ENCODE data around the gene HS3ST4. TPM values are rescaled to one million over a fixed set of nuclear protein-coding genes. Genes with fewer than 3 reads are reported as not detected.

Gene HS3ST4
- total RNA-seq, 1 donor from 2014 or later, result 1.1 TPM

DNA sequence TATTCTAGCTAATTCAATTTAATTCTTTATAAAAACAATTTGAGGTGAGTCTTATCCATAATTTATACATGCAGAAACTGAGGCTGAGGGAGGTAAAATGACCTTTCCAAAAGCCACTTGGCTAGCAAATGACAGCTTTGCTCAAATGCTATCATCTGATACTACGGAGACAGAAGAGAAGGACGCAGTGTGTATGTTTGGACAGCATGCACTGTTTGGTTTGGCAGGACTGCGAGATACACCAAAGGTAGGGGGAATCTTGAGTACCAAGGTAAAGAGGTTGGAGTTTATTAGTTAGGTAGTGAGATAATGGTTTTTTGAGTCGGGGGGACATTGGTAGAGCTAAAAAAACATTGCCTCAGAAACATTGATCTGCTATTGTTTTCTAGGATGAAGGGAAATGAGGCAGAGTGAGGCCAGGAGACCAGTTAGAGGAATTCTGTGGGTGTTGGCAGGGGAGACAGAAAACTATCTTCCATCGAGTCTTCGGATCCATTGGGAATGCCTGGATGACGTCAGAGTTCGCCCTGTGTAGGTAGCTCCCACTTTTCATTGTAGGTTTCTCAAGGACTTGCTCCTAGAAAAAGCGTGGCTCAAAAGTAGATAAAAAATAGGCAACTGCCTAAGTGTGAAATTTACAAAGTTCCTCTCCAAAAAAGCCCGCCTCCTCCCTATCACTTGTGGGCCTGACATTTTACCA, 2.5 kb upstream of the HS3ST4 start:
- H3K36me3 Mint-ChIP-seq (ENCODE audit: unreplicated experiment), result no peaks in the 10 kb centered on the region
- H3K4me3 Mint-ChIP-seq (ENCODE audit: unreplicated experiment), result no peak overlapping the region
- H3K4me1 Mint-ChIP-seq (ENCODE audit: low read depth, unreplicated experiment), result peaks cover 7% of the 10 kb centered on the region
- no peak for TF ChIP-seq CTCF (IDR thresholded peaks at IDR 0.05; ENCODE audit: partially characterized antibody, unreplicated experiment)
- no peak for DNase-seq
- H3K27ac Mint-ChIP-seq (ENCODE audit: unreplicated experiment), result no peak overlapping the region
- peaks cover 7% of the 10 kb centered on the region for H3K9me3 Mint-ChIP-seq (ENCODE audit: unreplicated experiment)
- peaks cover 12% of the 10 kb centered on the region for H3K27me3 Mint-ChIP-seq (ENCODE audit: unreplicated experiment)

DNA sequence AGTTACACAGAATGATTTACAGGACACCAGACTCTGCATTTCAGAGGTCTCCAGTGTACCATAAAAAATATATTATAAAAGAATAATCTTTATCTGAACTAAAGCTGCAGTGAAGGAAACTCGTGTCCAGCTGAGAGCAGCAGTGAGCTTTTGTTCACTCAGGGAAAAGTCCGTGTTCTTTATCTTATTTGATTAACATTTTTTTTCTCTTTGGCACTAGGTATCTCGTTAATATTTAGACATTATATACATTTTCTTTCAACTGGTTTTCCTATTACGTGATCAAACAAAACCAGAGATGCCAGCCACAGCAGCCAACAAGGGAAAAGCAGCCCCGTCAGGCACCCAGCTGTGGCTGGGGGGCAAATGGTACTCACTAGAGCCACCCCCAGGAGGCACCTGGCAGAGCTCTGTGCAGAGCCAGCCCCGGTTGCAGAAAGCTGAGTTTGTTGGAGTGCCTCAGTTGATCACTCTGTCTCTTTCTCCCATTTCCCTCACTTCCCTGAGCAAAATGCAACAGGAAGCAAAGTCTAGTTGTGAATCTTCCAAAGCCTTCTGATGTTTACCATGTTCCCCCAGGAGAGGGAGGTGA, 1.1 kb upstream of the HS3ST4 start:
- H3K4me3 Mint-ChIP-seq (ENCODE audit: unreplicated experiment), result peak overlapping the region; percentile 79
- H3K36me3 Mint-ChIP-seq (ENCODE audit: unreplicated experiment), result no peaks in the 10 kb centered on the region
- no peak for DNase-seq
- H3K9me3 Mint-ChIP-seq (ENCODE audit: unreplicated experiment), result peaks cover 7% of the 10 kb centered on the region
- TF ChIP-seq CTCF (IDR thresholded peaks at IDR 0.05; ENCODE audit: partially characterized antibody, unreplicated experiment), result no peak
- peaks cover 9% of the 10 kb centered on the region for H3K4me1 Mint-ChIP-seq (ENCODE audit: low read depth, unreplicated experiment)
- H3K27ac Mint-ChIP-seq (ENCODE audit: unreplicated experiment), result no peak overlapping the region
- peaks cover 14% of the 10 kb centered on the region for H3K27me3 Mint-ChIP-seq (ENCODE audit: unreplicated experiment)

GRCh38 chr16:25692351-25692741, 587 bp downstream of the HS3ST4 start:
- Mint-ChIP-seq H3K36me3 (ENCODE audit: unreplicated experiment) (no peaks in the 10 kb centered on the region), H3K4me1 (ENCODE audit: low read depth, unreplicated experiment) (peaks cover 9% of the 10 kb centered on the region), H3K9me3 (ENCODE audit: unreplicated experiment) (peaks cover 10% of the 10 kb centered on the region), H3K27ac (ENCODE audit: unreplicated experiment) (no peak overlapping the region), H3K27me3 (ENCODE audit: unreplicated experiment) (peaks cover 16% of the 10 kb centered on the region), H3K4me3 (ENCODE audit: unreplicated experiment) (no peak overlapping the region)
- DNase-seq, result peak; percentile 36
- no peak for TF ChIP-seq CTCF (IDR thresholded peaks at IDR 0.05; ENCODE audit: partially characterized antibody, unreplicated experiment)

DNA sequence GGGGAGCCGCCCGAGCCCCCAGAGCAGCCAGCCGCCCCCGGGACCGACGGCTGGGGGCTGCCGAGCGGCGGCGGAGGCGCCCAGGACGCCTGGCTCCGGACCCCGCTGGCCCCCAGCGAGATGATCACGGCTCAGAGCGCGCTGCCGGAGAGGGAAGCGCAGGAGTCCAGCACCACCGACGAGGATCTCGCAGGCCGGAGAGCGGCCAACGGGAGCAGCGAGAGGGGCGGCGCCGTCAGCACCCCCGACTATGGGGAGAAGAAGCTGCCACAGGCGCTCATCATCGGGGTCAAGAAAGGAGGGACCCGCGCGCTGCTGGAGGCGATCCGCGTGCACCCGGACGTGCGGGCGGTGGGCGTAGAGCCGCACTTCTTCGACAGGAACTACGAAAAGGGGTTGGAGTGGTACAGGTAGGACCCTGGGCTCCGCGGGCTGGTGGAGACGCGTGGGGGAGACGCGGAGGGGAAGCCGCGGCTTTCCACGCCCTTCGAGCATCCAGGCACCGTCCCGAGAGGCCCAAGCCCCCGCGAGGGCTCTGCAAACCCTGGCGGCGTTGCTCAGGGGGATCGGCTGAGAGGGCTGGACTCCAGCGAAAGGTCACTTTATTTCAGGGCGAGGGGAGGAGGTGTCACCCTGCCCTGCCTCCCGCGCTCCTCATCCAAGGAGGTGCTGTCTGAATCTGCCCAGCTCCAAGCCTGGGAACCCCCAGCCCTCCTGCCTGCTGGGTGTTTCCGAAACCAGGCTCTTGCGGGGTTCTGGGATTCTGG, 1.2 kb downstream of the HS3ST4 start:
- Mint-ChIP-seq H3K4me3 (ENCODE audit: unreplicated experiment) (peak overlapping the region; percentile 80), H3K27ac (ENCODE audit: unreplicated experiment) (no peak overlapping the region), H3K36me3 (ENCODE audit: unreplicated experiment) (no peaks in the 10 kb centered on the region), H3K4me1 (ENCODE audit: low read depth, unreplicated experiment) (peaks cover 9% of the 10 kb centered on the region), H3K27me3 (ENCODE audit: unreplicated experiment) (peaks cover 16% of the 10 kb centered on the region), H3K9me3 (ENCODE audit: unreplicated experiment) (peaks cover 10% of the 10 kb centered on the region)
- DNase-seq, result peak; percentile 53
- no peak for TF ChIP-seq CTCF (IDR thresholded peaks at IDR 0.05; ENCODE audit: partially characterized antibody, unreplicated experiment)

All from glutamatergic neuron (in vitro differentiated cells).